Calu3 (cell line): Measurements from ENCODE around the gene TCERG1. TPM values are rescaled to one million over a fixed set of nuclear protein-coding genes. Genes with fewer than 3 reads are reported as not detected.
A peak's percentile ranks its signal among the peaks of the same experiment; 100 is the strongest.

Experiments used
- BruUV-seq: library from RNA; stranded (reverse); fragments of 400-500 nt; replicated peaks from 2 replicates; lab custom pipeline; 2021; lab: Mats Ljungman, UMichigan
- CTCF ChIA-PET: fragments of 300-600 bp; sonication (Branson Sonifier 250); formaldehyde crosslinking; loops from one replicate; lab custom pipeline; 2022; ENCODE audit warnings: antibody characterized with exemption; lab: Charles Lee
- DNase-seq: peaks from one replicate; pipeline ENCODE4 v3.0.0; 2022
- H3K27ac Mint-ChIP-seq: one replicate; pipeline ENCODE4 v1.8.0; 2022; ENCODE audit warnings: mixed read lengths; ENCODE audit not compliant: unreplicated experiment
- H3K27me3 Mint-ChIP-seq: one replicate; pipeline ENCODE4 v1.8.0; 2022; ENCODE audit warnings: mixed read lengths; ENCODE audit not compliant: unreplicated experiment
- H3K36me3 Mint-ChIP-seq: one replicate; pipeline ENCODE4 v1.8.0; 2022; ENCODE audit warnings: mild to moderate bottlenecking, moderate library complexity, mixed read lengths; ENCODE audit not compliant: insufficient read depth, unreplicated experiment
- H3K4me1 Mint-ChIP-seq: one replicate; pipeline ENCODE4 v1.8.0; 2022; ENCODE audit warnings: mild to moderate bottlenecking, low read depth, mixed read lengths; ENCODE audit not compliant: unreplicated experiment
- H3K4me3 Mint-ChIP-seq: one replicate; pipeline ENCODE4 v1.8.0; 2022; ENCODE audit warnings: mild to moderate bottlenecking, low read depth, moderate library complexity, mixed read lengths; ENCODE audit not compliant: unreplicated experiment
- H3K9me3 Mint-ChIP-seq: one replicate; pipeline ENCODE4 v1.8.0; 2022; ENCODE audit warnings: low read depth, mixed read lengths; ENCODE audit not compliant: unreplicated experiment
- CTCF ChIP-seq: fragments of 200-600 bp; IDR thresholded peaks from one replicate; pipeline ENCODE4 v1.8.0; 2022; ENCODE audit warnings: antibody characterized with exemption; ENCODE audit not compliant: unreplicated experiment
- intact Hi-C: fragments of 100-400 bp; cut with micrococcal nuclease; formaldehyde crosslinking; loops from one replicate; pipeline ENCODE4 v1.10.0; 2022; ENCODE audit not compliant: unreplicated experiment
- total RNA-seq: library from RNA; stranded (reverse); gene quantifications from 2 replicates; pipeline ENCODE4 v1.2.3, GENCODE V29; 2022

The TCERG1 gene
- total RNA-seq, 1 experiment from 2014 or later, result 133 TPM

- H3K27me3 Mint-ChIP-seq, result peaks cover 6% of the 10 kb centered on the region
- H3K36me3 Mint-ChIP-seq, result no peaks in the 10 kb centered on the region
- BruUV-seq, result no TSS peak
- no peaks in the 10 kb centered on the region for H3K9me3 Mint-ChIP-seq
- CTCF ChIA-PET, result interaction anchor here (0.6 to 1.7 kb wide), 9 partner anchors 9 to 837 kb away, joined by 4 to 29 read pairs (median 10); no protein-coding TSS in a partner anchor
- peak; percentile 84 for DNase-seq
- no peak overlapping the region for H3K27ac Mint-ChIP-seq
- H3K4me3 Mint-ChIP-seq, result no peak overlapping the region
- H3K4me1 Mint-ChIP-seq, result peaks cover 9% of the 10 kb centered on the region
- TF ChIP-seq CTCF, result peak; percentile 75
- intact Hi-C loops, result loop anchor here (1.0 kb wide), 2 partner anchors 433 to 656 kb away; no protein-coding TSS in a partner anchor
Measured at GRCh38 chr5:146533260-146533857, 86.2 kb downstream of the TCERG1 start.

- TF ChIP-seq CTCF, result no peak
- CTCF ChIA-PET, result interaction anchor here (0.6 to 1.7 kb wide), 10 partner anchors 8 to 836 kb away, joined by 3 to 29 read pairs (median 9); no protein-coding TSS in a partner anchor
- no peak for DNase-seq
- no TSS peak for BruUV-seq
- Mint-ChIP-seq H3K36me3 (no peaks in the 10 kb centered on the region), H3K27ac (no peak overlapping the region), H3K4me3 (no peak overlapping the region), H3K9me3 (no peaks in the 10 kb centered on the region), H3K4me1 (peaks cover 9% of the 10 kb centered on the region), H3K27me3 (peaks cover under 1% of the 10 kb centered on the region)
- intact Hi-C loops, result loop anchor here (1.0 kb wide), 2 partner anchors 432 to 655 kb away; no protein-coding TSS in a partner anchor
Measured at GRCh38 chr5:146533882-146534281, 86.7 kb downstream of the TCERG1 start.

GRCh38 chr5:146538432-146538831, 91.3 kb downstream of the TCERG1 start:
- no peak overlapping the region for H3K4me3 Mint-ChIP-seq
- no TSS peak for BruUV-seq
- no peak for DNase-seq
- H3K36me3 Mint-ChIP-seq, result no peaks in the 10 kb centered on the region
- H3K9me3 Mint-ChIP-seq, result no peaks in the 10 kb centered on the region
- no peak for TF ChIP-seq CTCF
- no peaks in the 10 kb centered on the region for H3K27me3 Mint-ChIP-seq
- intact Hi-C loops, result no loop called here
- peaks cover 23% of the 10 kb centered on the region for H3K4me1 Mint-ChIP-seq
- CTCF ChIA-PET, result interaction anchor here (3.2 kb wide), 1 partner anchor 427 kb away, joined by 16 read pairs; no protein-coding TSS in a partner anchor
- H3K27ac Mint-ChIP-seq, result no peak overlapping the region

GRCh38 chr5:146539973-146540372, 92.8 kb downstream of the TCERG1 start:
- no TSS peak for BruUV-seq
- Mint-ChIP-seq H3K4me1 (peaks cover 20% of the 10 kb centered on the region), H3K27me3 (no peaks in the 10 kb centered on the region), H3K36me3 (no peaks in the 10 kb centered on the region), H3K9me3 (no peaks in the 10 kb centered on the region), H3K4me3 (no peak overlapping the region), H3K27ac (peak overlapping the region; percentile 10)
- intact Hi-C loops, result loop anchor here (5.0 to 10.0 kb wide), 3 partner anchors 102 to 825 kb away; no protein-coding TSS in a partner anchor
- no peak for TF ChIP-seq CTCF
- DNase-seq, result peak; percentile 18
- CTCF ChIA-PET, result interaction anchor here (0.6 to 3.3 kb wide), 6 partner anchors 9 to 649 kb away, joined by 3 to 23 read pairs (median 3); no protein-coding TSS in a partner anchor
